ENCODE data around the gene GRB7.

GRB7 gene

DNA sequence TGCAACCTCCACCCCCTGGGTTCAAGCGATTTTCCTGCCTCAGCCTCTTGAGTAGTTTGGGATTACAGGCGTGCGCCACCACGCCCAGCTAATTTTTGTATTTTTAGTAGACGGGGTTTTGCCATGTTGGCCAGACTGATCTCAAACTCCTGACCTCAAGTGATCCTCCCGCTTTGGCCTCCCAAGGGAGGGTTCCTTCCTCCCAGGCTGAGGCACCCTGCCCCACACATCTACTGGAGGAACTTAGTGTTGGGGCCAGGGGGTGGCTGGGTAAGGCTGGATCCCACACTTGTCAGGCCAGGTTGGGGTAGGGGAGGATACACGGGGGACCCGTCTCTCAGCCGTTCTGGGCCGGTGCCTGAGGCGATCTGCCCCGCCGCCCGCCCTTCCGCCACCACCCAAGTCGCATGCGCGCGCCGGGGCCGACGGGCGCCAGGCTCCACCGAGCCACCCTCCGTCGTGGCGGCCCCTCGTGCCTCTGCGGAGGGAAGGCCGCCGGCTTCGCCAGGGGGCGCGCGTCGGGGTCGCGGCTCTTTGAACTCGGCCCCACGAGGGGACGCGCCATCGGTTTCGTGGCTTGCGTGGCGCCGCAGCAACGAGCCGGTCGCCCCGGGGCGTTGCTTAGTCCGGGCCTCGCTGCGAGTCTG, 15.9 kb downstream of the GRB7 start:
- Histone ChIP-seq H3K4me3 (ENCODE audit: insufficient read depth, low read length, poor library complexity, severe bottlenecking) (peak overlapping the region; percentile 47), H2AFZ (ENCODE audit: low read depth, low read length, severe bottlenecking) (peak overlapping the region; percentile 91), H3K9me3 (ENCODE audit: insufficient read depth, low read length) (no peaks in the 10 kb centered on the region), H3K9ac (ENCODE audit: low read length) (peak overlapping the region; percentile 75), H3F3A (ENCODE audit: insufficient read depth) (peaks cover 41% of the 10 kb centered on the region), H3K9me2 (replicated peaks; ENCODE audit: insufficient read depth, low read length) (no peaks in the 10 kb centered on the region), H3K27me3 (ENCODE audit: low read length) (no peaks in the 10 kb centered on the region), H4K20me1 (ENCODE audit: low read depth, low read length) (no peaks in the 10 kb centered on the region), H3K36me3 (ENCODE audit: low read length) (no peaks in the 10 kb centered on the region), H3K79me2 (ENCODE audit: insufficient read depth, low read length) (no peaks in the 10 kb centered on the region), H3K4me2 (ENCODE audit: low read depth, low read length, poor library complexity, severe bottlenecking) (peak overlapping the region; percentile 66), H3K27ac (ENCODE audit: low read depth, low read length) (peak overlapping the region; percentile 88)
- TF ChIP-seq, protein P1, sequence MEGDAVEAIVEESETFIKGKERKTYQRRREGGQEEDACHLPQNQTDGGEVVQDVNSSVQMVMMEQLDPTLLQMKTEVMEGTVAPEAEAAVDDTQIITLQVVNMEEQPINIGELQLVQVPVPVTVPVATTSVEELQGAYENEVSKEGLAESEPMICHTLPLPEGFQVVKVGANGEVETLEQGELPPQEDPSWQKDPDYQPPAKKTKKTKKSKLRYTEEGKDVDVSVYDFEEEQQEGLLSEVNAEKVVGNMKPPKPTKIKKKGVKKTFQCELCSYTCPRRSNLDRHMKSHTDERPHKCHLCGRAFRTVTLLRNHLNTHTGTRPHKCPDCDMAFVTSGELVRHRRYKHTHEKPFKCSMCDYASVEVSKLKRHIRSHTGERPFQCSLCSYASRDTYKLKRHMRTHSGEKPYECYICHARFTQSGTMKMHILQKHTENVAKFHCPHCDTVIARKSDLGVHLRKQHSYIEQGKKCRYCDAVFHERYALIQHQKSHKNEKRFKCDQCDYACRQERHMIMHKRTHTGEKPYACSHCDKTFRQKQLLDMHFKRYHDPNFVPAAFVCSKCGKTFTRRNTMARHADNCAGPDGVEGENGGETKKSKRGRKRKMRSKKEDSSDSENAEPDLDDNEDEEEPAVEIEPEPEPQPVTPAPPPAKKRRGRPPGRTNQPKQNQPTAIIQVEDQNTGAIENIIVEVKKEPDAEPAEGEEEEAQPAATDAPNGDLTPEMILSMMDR (IDR thresholded peaks at IDR 0.05; ENCODE audit: insufficient read depth, low read length, poor library complexity, severe bottlenecking): no peak
- TF ChIP-seq EZH2phosphoT487 (conservative IDR thresholded peaks at IDR 0.05; ENCODE audit: low read length): no peak

DNA sequence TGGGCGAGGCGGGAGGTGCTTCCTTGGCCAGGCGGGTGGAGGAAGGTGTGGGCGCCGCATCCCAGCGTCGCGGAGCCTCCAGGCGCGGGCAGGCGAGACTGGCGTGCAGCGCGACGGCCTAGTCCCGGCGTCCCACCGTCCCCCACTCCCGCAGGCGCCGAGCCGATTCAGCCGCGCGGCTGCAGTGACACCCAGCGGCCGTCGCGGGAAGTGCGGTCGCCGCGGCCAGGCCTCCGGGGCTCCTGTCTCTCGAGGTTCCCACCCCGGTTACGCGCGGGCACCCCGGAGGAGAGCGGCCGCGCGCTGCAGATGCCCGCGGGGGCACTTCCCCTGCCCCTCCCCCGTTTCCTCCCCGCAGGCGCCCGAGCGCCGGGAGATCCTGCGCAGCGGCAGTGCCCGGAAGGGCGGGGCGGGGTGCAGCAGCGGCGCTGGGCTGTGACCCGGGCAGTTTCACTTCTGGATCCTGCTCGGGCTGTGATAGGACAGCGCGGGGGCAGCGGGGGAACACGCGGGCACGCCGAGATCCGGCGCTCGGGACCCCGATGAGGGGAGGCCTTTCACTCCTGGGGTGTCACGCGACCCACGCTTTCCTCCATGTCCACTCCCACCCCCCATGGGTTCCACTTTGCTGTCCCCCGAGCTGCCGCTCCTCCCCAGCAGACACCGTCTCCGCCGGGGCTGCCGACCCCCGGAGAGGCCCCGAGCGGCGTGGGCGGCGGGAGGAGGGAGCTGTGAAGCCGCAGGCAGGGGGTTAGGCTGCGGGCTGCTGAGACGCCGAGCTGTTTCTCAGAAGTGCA, 16.6 kb downstream of the GRB7 start:
- Histone ChIP-seq H3K9me2 (replicated peaks; ENCODE audit: insufficient read depth, low read length) (no peaks in the 10 kb centered on the region), H3K27me3 (ENCODE audit: low read length) (no peaks in the 10 kb centered on the region), H2AFZ (ENCODE audit: low read depth, low read length, severe bottlenecking) (peak overlapping the region; percentile 91), H3K9me3 (ENCODE audit: insufficient read depth, low read length) (no peaks in the 10 kb centered on the region), H3K79me2 (ENCODE audit: insufficient read depth, low read length) (no peaks in the 10 kb centered on the region; the same call in 1 of the 2 replicates), H3F3A (ENCODE audit: insufficient read depth) (peaks cover 48% of the 10 kb centered on the region), H3K27ac (ENCODE audit: low read depth, low read length) (peak overlapping the region; percentile 100), H3K36me3 (ENCODE audit: low read length) (no peaks in the 10 kb centered on the region), H4K20me1 (ENCODE audit: low read depth, low read length) (no peaks in the 10 kb centered on the region), H3K9ac (ENCODE audit: low read length) (peak overlapping the region; percentile 92), H3K4me3 (ENCODE audit: insufficient read depth, low read length, poor library complexity, severe bottlenecking) (peak overlapping the region; percentile 48), H3K4me2 (ENCODE audit: low read depth, low read length, poor library complexity, severe bottlenecking) (peak overlapping the region; percentile 96)
- TF ChIP-seq, protein P1 (IDR thresholded peaks at IDR 0.05; ENCODE audit: insufficient read depth, low read length, poor library complexity, severe bottlenecking): peak; percentile 41
- TF ChIP-seq EZH2phosphoT487 (conservative IDR thresholded peaks at IDR 0.05; ENCODE audit: low read length): no peak

DNA sequence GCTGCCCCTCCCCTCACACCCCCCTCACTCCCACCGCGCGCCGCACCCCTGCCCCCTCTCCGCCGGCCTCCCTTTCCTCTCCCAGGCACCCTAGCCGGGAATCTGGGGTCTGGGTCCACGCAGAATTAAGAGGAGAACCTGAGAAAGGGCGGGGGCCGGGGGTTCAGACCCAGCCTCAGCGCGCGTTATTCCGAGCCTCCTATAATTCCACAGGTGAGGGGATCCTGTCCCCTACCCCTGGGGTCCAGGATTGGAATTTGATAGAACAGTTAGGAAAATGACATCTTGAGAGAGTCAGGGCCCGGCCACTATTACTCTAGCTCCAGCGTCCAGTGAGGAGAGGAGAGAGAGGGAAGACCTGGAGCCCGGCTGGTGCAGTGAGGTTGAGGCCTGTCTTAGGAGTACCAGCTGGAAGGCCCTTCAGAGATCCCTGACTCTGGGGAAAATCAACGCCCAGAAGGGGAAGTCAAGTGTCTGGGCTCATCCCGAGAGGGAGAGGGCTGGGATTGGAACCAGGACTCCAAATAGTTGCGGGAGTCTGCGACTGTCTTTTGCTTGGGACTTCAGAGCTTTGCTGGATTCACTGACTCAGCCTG, 17.3 kb downstream of the GRB7 start:
- peak overlapping the region; percentile 100 for H3K27ac ChIP-seq (ENCODE audit: low read depth, low read length)

More for the DNA sequence above, 17.3 kb downstream of the GRB7 start:
- Histone ChIP-seq H2AFZ (ENCODE audit: low read depth, low read length, severe bottlenecking) (no peak overlapping the region), H3K36me3 (ENCODE audit: low read length) (no peaks in the 10 kb centered on the region), H3K4me2 (ENCODE audit: low read depth, low read length, poor library complexity, severe bottlenecking) (peak overlapping the region; percentile 96), H3K9me3 (ENCODE audit: insufficient read depth, low read length) (no peaks in the 10 kb centered on the region), H3K79me2 (ENCODE audit: insufficient read depth, low read length) (no peaks in the 10 kb centered on the region; the same call in none of the 2 replicates), H4K20me1 (ENCODE audit: low read depth, low read length) (no peaks in the 10 kb centered on the region), H3K9me2 (replicated peaks; ENCODE audit: insufficient read depth, low read length) (no peaks in the 10 kb centered on the region), H3K9ac (ENCODE audit: low read length) (peak overlapping the region; percentile 92), H3K4me3 (ENCODE audit: insufficient read depth, low read length, poor library complexity, severe bottlenecking) (peak overlapping the region; percentile 48), H3K27me3 (ENCODE audit: low read length) (no peaks in the 10 kb centered on the region), H3F3A (ENCODE audit: insufficient read depth) (peaks cover 54% of the 10 kb centered on the region)
- TF ChIP-seq, protein P1 (IDR thresholded peaks at IDR 0.05; ENCODE audit: insufficient read depth, low read length, poor library complexity, severe bottlenecking): no peak
- TF ChIP-seq EZH2phosphoT487 (conservative IDR thresholded peaks at IDR 0.05; ENCODE audit: low read length): no peak
